Lung (tissue), 12 donors: Measurements from ENCODE around the gene NDUFA13. TPM values are rescaled to one million over a fixed set of nuclear protein-coding genes. Genes with fewer than 3 reads are reported as not detected.
A peak's percentile ranks its signal among the peaks of the same experiment; 100 is the strongest.

Experiments used
- ATAC-seq: fragments of 200-7000 bp; cut with Tn5 transposase; one replicate; pipeline ENCODE4 v1.9.1; 2020; ENCODE audit warnings: moderate number of reproducible peaks; ENCODE audit not compliant: insufficient read depth, low FRiP score
- DNase-seq, 3 donors: peaks; one replicate each; pipeline ENCODE4 v3.0.0-alpha.2; 2013 to 2017
- H3K27ac ChIP-seq, 2 donors: one replicate each; pipeline ENCODE4 v1.5.1; 2013; ENCODE audit warnings: mild to moderate bottlenecking in 2 of 2, moderate library complexity in 2 of 2, control low read depth in 1 of 2, inconsistent platforms in 1 of 2, low read depth in 1 of 2, low read length in 1 of 2
- H3K27me3 ChIP-seq, 3 donors: one replicate each; pipeline ENCODE4 v1.5.1; 2013; ENCODE audit warnings: low read length in 2 of 3; ENCODE audit not compliant: control insufficient read depth in 3 of 3, insufficient read depth in 3 of 3
- H3K36me3 ChIP-seq, 4 donors: one replicate each; pipeline ENCODE4 v1.5.1; 2013; ENCODE audit warnings: low read length in 4 of 4, mild to moderate bottlenecking in 1 of 4, moderate library complexity in 1 of 4; ENCODE audit not compliant: control insufficient read depth in 4 of 4, insufficient read depth in 4 of 4
- H3K4me1 ChIP-seq, 5 donors: one replicate each; pipeline ENCODE4 v1.5.1; 2013; ENCODE audit warnings: low read length in 5 of 5, mild to moderate bottlenecking in 2 of 5, moderate library complexity in 1 of 5; ENCODE audit not compliant: control insufficient read depth in 5 of 5, insufficient read depth in 5 of 5
- H3K4me3 ChIP-seq: one replicate; pipeline ENCODE4 v1.5.1; 2013; ENCODE audit warnings: mild to moderate bottlenecking, control low read depth, moderate library complexity
- H3K9ac ChIP-seq, 2 donors: one replicate each; pipeline ENCODE4 v1.5.1; 2013; ENCODE audit warnings: low read length in 2 of 2, control low read depth in 1 of 2; ENCODE audit not compliant: insufficient read depth in 1 of 2
- H3K9me3 ChIP-seq, 4 donors: one replicate each; pipeline ENCODE4 v1.5.1; 2013; ENCODE audit warnings: low read length in 3 of 4, mild to moderate bottlenecking in 1 of 4, moderate library complexity in 1 of 4; ENCODE audit not compliant: control insufficient read depth in 4 of 4, insufficient read depth in 3 of 4
- whole genome bisulfite sequencing, 2 donors: extraction: QIAGEN DNeasy Blood & Tissue Kit; methylation state at CpG; one replicate each; pipeline ENCODE4 v1.1.7; 2013; 5-methylcytosine and 5-hydroxymethylcytosine counted together
- polyA plus RNA-seq, 2 donors: library from polyadenylated mRNA; stranded (reverse); fragments of 200-250 nt; gene quantifications; one replicate each; pipeline ENCODE4 v1.2.1, GENCODE V29; 2013
- total RNA-seq, 2 donors: library from RNA; depleted of rRNA in 1 of 2; stranded (reverse); fragments of >200 nt in 1 of 2; gene quantifications; one replicate each; pipeline ENCODE4 v1.2.1, GENCODE V29; 2014 to 2021
- TF ChIP-seq, protein P1 (sequence below): IDR thresholded peaks from 2 replicates; pipeline ENCODE4 v1.5.1; 2012; ENCODE audit warnings: mild to moderate bottlenecking; ENCODE audit errors: control extremely low read depth, extremely low read depth
- donor health status: control.
- donor health status: control.
- donor health status: Bipolar disorder and iron deficiency.
- donor health status: healthy.
- donor health status: DM: yes; HTN: yes; CAD: no.

Gene NDUFA13
- total and polyA plus RNA-seq, 4 donors, result 63.7 to 360 (median 311) TPM

DNA sequence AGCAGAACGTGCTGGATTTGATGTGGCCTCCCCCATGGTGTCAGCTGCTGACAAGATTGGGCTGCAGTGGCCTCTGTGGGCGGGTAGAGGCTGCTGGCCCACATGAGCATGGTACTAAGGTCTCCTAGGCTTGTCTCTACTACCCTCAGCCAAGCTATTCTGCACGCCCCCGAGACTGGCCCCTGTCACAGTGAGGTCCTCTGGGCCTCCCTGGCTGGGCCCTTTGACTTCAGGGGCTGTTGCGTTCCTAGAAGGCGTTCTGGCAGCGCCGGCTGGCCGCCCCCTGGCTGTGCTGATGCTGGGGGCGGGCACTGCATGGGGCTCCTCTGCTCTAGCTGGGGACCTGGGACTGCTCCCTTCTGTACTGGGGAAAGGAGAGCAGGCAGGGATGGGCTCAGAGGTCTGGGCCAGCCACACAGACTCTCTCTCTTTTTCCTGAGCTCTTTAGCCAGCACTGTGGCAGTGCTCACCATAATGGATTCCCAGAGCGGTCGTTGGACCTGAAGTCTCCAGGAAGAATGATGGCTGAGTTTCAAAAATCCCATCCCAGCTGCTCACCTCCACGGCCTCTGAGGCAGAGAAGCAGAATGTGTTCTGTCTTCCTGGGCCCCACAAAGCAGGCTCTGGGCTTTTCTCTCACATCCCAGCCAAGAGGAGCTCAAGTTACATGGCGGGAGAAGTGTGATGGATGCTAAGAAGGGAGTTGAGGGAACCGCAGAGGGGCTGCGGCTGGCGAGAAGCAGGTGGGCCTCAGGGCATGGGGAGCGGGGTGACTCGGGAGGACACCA is 33.0 kb upstream of the NDUFA13 start:
- H3K9ac ChIP-seq, result peak overlapping the region in 1 of 2 donors; percentile 23
- peaks cover 0 to 13% (median 1%) of the 10 kb centered on the region in 4 donors for H3K36me3 ChIP-seq
- no peaks in the 10 kb centered on the region for H3K27me3 ChIP-seq
- H3K4me1 ChIP-seq, result peaks cover under 1 to 34% (median 17%) of the 10 kb centered on the region in 5 donors
- H3K4me3 ChIP-seq, result no peak overlapping the region
- 86 to 89% methylated on average over 19 of the region's 19 CpGs for whole genome bisulfite sequencing, 2 donors
- ATAC-seq (no peak), DNase-seq (peak; percentile 66 to 83 (median 71))
- TF ChIP-seq, protein P1, sequence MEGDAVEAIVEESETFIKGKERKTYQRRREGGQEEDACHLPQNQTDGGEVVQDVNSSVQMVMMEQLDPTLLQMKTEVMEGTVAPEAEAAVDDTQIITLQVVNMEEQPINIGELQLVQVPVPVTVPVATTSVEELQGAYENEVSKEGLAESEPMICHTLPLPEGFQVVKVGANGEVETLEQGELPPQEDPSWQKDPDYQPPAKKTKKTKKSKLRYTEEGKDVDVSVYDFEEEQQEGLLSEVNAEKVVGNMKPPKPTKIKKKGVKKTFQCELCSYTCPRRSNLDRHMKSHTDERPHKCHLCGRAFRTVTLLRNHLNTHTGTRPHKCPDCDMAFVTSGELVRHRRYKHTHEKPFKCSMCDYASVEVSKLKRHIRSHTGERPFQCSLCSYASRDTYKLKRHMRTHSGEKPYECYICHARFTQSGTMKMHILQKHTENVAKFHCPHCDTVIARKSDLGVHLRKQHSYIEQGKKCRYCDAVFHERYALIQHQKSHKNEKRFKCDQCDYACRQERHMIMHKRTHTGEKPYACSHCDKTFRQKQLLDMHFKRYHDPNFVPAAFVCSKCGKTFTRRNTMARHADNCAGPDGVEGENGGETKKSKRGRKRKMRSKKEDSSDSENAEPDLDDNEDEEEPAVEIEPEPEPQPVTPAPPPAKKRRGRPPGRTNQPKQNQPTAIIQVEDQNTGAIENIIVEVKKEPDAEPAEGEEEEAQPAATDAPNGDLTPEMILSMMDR, result no peak
- H3K9me3 ChIP-seq, result no peaks in the 10 kb centered on the region
- H3K27ac ChIP-seq, result no peak overlapping the region

DNA sequence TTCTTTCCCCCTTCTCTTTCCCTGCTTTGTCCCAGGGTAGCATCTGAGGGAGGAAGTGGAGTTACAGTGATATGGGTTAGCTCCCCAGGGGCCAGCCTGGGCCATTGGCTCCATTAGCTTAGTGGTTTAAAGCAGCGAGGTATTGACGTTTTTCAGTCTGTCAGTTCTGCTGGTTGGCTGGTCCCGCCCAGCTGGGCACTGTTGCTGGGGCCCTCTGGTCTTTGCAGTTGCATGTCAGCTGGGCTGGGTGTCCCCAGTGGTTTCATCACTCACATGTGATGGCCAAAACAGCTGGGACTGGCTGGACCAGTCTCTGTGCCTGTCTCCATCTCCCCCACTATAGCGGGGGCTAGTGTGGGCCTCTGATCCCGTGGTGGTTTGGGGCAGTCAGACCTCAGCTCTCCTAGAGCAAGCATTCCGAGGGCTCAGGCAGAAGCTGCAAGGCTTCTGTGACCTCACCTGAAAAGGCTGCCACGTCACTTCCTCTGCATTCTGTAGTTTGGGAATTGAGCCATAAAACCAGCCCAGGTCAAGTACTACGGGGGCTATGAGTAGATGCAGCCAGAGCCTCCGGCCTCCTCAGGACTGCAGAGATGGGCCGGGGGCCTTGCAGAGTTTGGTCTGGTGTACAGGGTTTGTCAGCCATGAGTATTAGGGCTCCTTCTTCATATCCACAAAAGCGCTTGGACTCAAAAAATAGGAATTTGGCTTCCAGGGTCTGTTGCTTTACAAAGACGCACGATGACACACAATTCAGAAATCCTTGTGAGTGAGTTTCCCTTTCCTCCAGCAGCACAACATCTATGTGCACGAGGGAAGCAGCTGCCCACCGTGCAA is 30.6 kb upstream of the NDUFA13 start:
- WGBS, 2 donors, result 62 to 80% methylated on average over 15 of the region's 15 CpGs
- H3K9me3 ChIP-seq, result no peaks in the 10 kb centered on the region
- peaks cover 0 to 12% (median 0%) of the 10 kb centered on the region in 4 donors for H3K36me3 ChIP-seq
- TF ChIP-seq, protein P1, result no peak
- no peak overlapping the region for H3K9ac ChIP-seq
- peaks cover 16 to 58% (median 30%) of the 10 kb centered on the region in 5 donors for H3K4me1 ChIP-seq
- DNase-seq (peak; percentile 74 to 79 (median 77)), ATAC-seq (no peak)
- no peak overlapping the region for H3K4me3 ChIP-seq
- no peak overlapping the region for H3K27ac ChIP-seq
- no peaks in the 10 kb centered on the region for H3K27me3 ChIP-seq

DNA sequence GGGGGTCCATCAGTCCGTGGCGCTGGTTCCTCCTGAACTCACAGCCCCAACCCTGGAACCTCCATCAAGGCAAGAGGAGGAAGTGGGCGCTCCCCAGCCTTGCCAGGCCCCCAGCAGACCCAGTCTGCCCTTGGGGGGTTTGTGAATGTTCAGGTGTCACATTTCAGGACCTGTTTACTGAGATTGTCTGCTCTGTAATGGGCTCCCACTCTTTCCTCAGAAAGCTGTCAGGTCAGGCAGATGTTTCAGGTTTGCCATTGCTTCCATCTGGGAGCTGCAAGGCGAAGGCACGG is 30.1 kb upstream of the NDUFA13 start:
- WGBS, 2 donors, result 83 to 93% methylated on average over 5 of the region's 5 CpGs
- TF ChIP-seq, protein P1, result no peak
- Histone ChIP-seq H3K27me3 (no peaks in the 10 kb centered on the region), H3K36me3 (peaks cover 0 to 10% (median under 1%) of the 10 kb centered on the region in 4 donors), H3K4me3 (no peak overlapping the region), H3K9ac (no peak overlapping the region), H3K27ac (no peak overlapping the region), H3K4me1 (peaks cover 16 to 60% (median 30%) of the 10 kb centered on the region in 5 donors), H3K9me3 (no peaks in the 10 kb centered on the region)
- DNase-seq (no peak), ATAC-seq (no peak)
